Measurements from ENCODE around the gene BDKRB2. TPM values are rescaled to one million over a fixed set of nuclear protein-coding genes. Genes with fewer than 3 reads are reported as not detected.

Gene BDKRB2
- total RNA-seq, 1 experiment from 2014 or later: 0.49 TPM

- DNase-seq (ENCODE audit: low read depth, low spot score) (no peak), ATAC-seq (no peak)
- ChIA-PET CTCF (interaction anchor here (1.4 kb wide), 1 partner anchor 16 kb away, joined by 4 read pairs; no protein-coding TSS in a partner anchor), RAD21 (ENCODE audit: low non-redundant PET in 1 of 2, low total read pairs in 2 of 2, uncharacterized antibody in 2 of 2, unreplicated experiment in 2 of 2) (no interaction called here), POLR2A (no interaction called here)
- no peak overlapping the region for H2AFZ ChIP-seq (ENCODE audit: low read depth, low read length, poor library complexity, severe bottlenecking)
- no peaks in the 10 kb centered on the region for H3K79me2 ChIP-seq (ENCODE audit: insufficient read depth, low read length)
- H3K27ac ChIP-seq (ENCODE audit: low read depth, low read length): no peak overlapping the region
- TF ChIP-seq ZNF274 (IDR thresholded peaks at IDR 0.05; ENCODE audit: low read depth, low read length) (no peak), JUND (IDR thresholded peaks at IDR 0.05) (no peak), POLR2A (IDR thresholded peaks at IDR 0.05; ENCODE audit: borderline replicate concordance, extremely low read depth, insufficient read depth, insufficient read length) (no peak), SIN3A (IDR thresholded peaks at IDR 0.05; ENCODE audit: low read depth) (no peak), FOSL1 (IDR thresholded peaks at IDR 0.05; ENCODE audit: low read depth) (no peak), POLR2AphosphoS5 (IDR thresholded peaks at IDR 0.05; ENCODE audit: low read depth, low read length) (no peak), EZH2 (IDR thresholded peaks at IDR 0.05) (no peak), RAD21 (IDR thresholded peaks at IDR 0.05; ENCODE audit: low read depth) (no peak), ZFX (IDR thresholded peaks at IDR 0.05) (no peak), YY1 (IDR thresholded peaks at IDR 0.05; ENCODE audit: extremely low read depth, insufficient replicate concordance, low read depth, low read length) (no peak), ELF1 (IDR thresholded peaks at IDR 0.05; ENCODE audit: borderline replicate concordance, low read depth) (no peak), CEBPB (IDR thresholded peaks at IDR 0.05; ENCODE audit: low read depth) (no peak), TCF7L2 (IDR thresholded peaks at IDR 0.05; ENCODE audit: borderline replicate concordance, extremely low read depth, insufficient read depth, insufficient read length) (no peak), EZH2phosphoT487 (IDR thresholded peaks at IDR 0.05; ENCODE audit: borderline replicate concordance) (no peak), SRF (IDR thresholded peaks at IDR 0.05; ENCODE audit: low read depth) (no peak)
- TF ChIP-seq, protein P1, sequence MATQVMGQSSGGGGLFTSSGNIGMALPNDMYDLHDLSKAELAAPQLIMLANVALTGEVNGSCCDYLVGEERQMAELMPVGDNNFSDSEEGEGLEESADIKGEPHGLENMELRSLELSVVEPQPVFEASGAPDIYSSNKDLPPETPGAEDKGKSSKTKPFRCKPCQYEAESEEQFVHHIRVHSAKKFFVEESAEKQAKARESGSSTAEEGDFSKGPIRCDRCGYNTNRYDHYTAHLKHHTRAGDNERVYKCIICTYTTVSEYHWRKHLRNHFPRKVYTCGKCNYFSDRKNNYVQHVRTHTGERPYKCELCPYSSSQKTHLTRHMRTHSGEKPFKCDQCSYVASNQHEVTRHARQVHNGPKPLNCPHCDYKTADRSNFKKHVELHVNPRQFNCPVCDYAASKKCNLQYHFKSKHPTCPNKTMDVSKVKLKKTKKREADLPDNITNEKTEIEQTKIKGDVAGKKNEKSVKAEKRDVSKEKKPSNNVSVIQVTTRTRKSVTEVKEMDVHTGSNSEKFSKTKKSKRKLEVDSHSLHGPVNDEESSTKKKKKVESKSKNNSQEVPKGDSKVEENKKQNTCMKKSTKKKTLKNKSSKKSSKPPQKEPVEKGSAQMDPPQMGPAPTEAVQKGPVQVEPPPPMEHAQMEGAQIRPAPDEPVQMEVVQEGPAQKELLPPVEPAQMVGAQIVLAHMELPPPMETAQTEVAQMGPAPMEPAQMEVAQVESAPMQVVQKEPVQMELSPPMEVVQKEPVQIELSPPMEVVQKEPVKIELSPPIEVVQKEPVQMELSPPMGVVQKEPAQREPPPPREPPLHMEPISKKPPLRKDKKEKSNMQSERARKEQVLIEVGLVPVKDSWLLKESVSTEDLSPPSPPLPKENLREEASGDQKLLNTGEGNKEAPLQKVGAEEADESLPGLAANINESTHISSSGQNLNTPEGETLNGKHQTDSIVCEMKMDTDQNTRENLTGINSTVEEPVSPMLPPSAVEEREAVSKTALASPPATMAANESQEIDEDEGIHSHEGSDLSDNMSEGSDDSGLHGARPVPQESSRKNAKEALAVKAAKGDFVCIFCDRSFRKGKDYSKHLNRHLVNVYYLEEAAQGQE (IDR thresholded peaks at IDR 0.05; ENCODE audit: low read depth): no peak
- TF ChIP-seq, protein P2, sequence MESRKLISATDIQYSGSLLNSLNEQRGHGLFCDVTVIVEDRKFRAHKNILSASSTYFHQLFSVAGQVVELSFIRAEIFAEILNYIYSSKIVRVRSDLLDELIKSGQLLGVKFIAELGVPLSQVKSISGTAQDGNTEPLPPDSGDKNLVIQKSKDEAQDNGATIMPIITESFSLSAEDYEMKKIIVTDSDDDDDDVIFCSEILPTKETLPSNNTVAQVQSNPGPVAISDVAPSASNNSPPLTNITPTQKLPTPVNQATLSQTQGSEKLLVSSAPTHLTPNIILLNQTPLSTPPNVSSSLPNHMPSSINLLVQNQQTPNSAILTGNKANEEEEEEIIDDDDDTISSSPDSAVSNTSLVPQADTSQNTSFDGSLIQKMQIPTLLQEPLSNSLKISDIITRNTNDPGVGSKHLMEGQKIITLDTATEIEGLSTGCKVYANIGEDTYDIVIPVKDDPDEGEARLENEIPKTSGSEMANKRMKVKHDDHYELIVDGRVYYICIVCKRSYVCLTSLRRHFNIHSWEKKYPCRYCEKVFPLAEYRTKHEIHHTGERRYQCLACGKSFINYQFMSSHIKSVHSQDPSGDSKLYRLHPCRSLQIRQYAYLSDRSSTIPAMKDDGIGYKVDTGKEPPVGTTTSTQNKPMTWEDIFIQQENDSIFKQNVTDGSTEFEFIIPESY (IDR thresholded peaks at IDR 0.05; ENCODE audit: extremely low read depth, insufficient replicate concordance, low read length): no peak
- TF ChIP-seq, protein P3, sequence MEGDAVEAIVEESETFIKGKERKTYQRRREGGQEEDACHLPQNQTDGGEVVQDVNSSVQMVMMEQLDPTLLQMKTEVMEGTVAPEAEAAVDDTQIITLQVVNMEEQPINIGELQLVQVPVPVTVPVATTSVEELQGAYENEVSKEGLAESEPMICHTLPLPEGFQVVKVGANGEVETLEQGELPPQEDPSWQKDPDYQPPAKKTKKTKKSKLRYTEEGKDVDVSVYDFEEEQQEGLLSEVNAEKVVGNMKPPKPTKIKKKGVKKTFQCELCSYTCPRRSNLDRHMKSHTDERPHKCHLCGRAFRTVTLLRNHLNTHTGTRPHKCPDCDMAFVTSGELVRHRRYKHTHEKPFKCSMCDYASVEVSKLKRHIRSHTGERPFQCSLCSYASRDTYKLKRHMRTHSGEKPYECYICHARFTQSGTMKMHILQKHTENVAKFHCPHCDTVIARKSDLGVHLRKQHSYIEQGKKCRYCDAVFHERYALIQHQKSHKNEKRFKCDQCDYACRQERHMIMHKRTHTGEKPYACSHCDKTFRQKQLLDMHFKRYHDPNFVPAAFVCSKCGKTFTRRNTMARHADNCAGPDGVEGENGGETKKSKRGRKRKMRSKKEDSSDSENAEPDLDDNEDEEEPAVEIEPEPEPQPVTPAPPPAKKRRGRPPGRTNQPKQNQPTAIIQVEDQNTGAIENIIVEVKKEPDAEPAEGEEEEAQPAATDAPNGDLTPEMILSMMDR (IDR thresholded peaks at IDR 0.05 in 2 of 3, conservative IDR thresholded peaks at IDR 0.05 in 1 of 3; ENCODE audit: borderline replicate concordance in 1 of 3, insufficient read depth in 1 of 3, low read depth in 2 of 3, low read length in 2 of 3): no peak
- TF ChIP-seq, protein P4, sequence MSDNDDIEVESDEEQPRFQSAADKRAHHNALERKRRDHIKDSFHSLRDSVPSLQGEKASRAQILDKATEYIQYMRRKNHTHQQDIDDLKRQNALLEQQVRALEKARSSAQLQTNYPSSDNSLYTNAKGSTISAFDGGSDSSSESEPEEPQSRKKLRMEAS (IDR thresholded peaks at IDR 0.05): no peak
- H3K4me1 ChIP-seq (ENCODE audit: control insufficient read depth in 1 of 2, insufficient read depth in 2 of 2, low read length in 2 of 2): no peaks in the 10 kb centered on the region
- intact Hi-C loops (cut with micrococcal nuclease): no loop called here
- no peaks in the 10 kb centered on the region for H3K9me2 ChIP-seq (ENCODE audit: insufficient read depth)
- no peaks in the 10 kb centered on the region for H3K9me3 ChIP-seq (ENCODE audit: control insufficient read depth in 1 of 2, insufficient read depth in 1 of 2, low read depth in 1 of 2, low read length in 2 of 2)
- no peaks in the 10 kb centered on the region for H4K20me1 ChIP-seq (ENCODE audit: insufficient read depth)
- no TSS peak for BruUV-seq (replicated peaks)
- H3K4me2 ChIP-seq (ENCODE audit: low read length): no peak overlapping the region
- H3K27me3 ChIP-seq (ENCODE audit: insufficient read depth, low read length): no peaks in the 10 kb centered on the region
- 0 out of 4 replicates have a peak, but pooled peaks cover 0 to 5% of the 10 kb centered on the region in 2 experiments for H3K36me3 ChIP-seq (ENCODE audit: control insufficient read depth in 1 of 2, insufficient read depth in 2 of 2, low read length in 2 of 2)
- H3K9ac ChIP-seq (ENCODE audit: low read length): no peak overlapping the region
- H3K4me3 ChIP-seq (replicated peaks in 1 of 2; ENCODE audit: low read depth in 1 of 2, low read length in 2 of 2): no peak overlapping the region
Measured at GRCh38 chr14:96287856-96288255, 83.2 kb downstream of the BDKRB2 start.

Measured in HCT116 (cell line).